Middle frontal gyrus (tissue), 1 donor: ENCODE measurements around the gene RABGEF1.
"Not testable (repeated sequence)": the region's sequence is repeated elsewhere in the genome, so short reads cannot be mapped to it uniquely, and the experiment has no call there.

Experiments used
- DNase-seq: peaks from one replicate; pipeline ENCODE4 v3.0.0-alpha.2; 2015; ENCODE audit warnings: low spot score; ENCODE audit errors: extremely low spot score

Gene RABGEF1

DNA sequence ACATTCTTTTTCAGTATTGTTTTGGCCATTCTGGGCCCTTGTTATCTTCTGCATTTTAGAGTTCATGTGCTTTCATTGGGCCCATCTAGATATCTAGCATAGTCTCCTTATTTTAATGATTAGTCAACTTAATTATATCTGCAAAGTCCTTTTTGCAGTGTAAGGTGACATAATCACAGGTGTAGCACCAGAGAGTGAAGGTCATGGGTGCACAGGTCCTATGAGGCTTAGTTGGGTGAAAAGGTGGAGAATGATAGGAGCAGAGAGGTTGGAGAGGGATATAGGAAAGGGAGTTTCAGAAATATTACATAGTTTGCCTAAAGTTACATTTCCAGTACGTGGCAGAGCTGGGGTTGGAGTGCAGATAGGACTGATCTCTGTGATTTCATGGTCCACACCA lies 24.4 kb downstream of the RABGEF1 start:
- DNase-seq = not testable (repeated sequence)

DNA sequence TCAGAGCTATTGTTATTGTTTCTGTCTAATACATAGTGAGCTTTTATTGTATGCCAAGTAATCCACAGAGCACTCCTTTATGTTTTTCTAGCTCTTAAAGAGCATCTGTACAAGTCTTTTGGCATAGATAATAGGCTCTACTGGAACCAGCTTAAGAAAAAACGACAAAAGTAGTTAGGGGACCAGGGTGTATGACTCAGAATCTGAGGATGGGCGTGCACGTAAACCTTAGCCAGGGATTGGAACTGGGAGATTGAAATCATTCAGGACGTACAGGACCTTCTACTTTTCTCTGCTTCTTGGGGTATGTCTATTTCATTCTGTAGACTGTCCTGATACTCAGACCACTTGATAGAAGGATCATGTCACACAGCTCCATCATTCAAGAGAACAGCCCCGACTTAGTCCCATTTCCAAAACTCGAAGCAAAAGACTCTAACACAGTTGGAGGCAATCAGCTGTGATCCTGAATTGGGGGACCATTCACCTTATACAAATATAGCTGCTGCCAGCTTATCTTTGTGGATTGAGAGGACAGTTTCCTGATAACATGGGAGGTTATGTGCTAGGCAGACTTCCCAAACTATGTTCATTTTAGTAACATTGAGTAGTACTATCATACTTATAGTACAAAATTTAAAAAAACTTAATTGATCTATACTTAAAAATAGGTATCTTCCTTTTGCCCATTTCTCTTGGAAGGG lies 24.9 kb downstream of the RABGEF1 start:
- DNase-seq = not testable (repeated sequence)

DNA sequence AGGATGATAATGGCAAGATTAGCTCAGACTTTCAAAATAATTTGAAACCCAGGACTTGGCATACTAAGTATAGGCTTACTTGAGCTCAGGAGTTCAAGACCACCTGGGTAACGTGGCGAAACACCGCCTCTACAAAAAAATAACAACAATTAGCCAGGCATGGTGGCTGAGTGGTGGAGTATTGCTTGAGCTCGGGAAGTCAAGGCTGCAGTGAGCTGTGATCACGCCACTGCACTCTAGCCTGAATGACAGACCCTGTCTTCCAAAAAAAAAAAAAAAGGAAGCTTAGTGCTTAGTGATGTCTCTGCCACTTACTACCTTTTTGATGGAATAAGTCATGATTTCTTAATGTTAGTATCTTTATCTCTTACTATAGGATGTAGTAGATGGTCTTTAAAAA lies 25.5 kb downstream of the RABGEF1 start:
- no peak for DNase-seq

DNA sequence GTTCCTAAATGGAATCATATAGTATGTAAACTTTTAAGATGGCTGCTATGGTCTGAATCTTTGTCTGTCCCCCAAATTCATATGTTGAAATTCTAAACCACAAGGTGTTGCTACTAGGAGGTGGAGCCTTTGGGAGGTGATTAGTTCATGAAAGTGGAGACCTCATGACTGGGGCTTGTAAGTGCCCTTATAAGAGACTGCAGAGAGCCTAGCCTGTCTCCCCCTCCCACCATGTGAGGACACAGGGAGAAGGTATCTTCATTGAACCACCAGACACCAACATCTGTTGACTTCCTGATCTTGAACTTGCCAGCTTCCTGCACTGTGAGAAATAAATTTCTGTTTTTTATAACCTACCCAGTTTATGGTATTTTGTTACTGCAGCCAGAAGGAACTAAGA lies 27.0 kb downstream of the RABGEF1 start:
- DNase-seq = not testable (repeated sequence)

DNA sequence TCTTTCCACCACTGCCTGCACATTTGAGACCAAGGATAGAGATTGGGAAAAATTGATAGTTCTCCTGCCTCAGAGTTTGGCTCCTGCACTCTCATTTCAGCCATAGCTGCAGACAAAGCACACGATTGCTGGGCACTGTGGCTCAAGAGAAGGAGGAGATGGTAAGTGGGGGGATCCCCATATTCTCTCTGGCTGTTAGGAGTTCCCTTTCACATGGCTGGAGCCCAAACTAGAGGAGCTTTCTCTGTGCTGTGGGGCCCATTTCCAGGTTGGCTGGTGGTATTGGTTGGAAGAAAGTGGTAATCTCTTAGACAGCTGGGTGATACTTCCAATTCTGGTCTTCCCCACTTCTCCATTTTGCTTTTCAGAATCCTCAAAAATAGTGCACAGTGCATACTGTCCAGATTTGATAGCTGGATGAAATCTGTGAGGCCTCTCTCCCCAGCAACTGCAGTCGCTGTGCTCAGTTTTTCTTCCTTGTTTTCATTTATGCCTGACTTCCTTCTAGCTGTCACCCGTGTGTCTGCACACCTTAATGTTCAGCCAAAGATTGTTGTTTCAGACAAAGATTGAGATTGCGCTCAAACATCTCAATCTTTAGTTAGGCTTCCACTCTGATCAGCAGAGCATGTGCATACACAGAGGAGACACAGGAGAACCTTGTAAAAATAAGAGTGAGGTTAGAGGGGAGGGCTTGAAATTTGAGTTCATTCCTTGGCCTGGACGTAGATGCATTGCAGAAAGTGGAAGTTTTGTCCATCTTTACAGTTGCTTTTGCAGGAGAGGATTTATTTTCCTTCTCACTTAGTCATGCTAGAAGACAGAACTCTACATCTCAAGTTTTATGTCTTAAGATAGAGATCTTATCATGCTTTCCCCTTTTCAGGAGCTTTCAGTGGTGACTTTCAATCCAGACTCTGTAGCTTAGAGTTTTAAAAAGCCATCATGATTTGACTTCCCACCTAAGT lies 28.6 kb downstream of the RABGEF1 start:
- DNase-seq = no peak

DNA sequence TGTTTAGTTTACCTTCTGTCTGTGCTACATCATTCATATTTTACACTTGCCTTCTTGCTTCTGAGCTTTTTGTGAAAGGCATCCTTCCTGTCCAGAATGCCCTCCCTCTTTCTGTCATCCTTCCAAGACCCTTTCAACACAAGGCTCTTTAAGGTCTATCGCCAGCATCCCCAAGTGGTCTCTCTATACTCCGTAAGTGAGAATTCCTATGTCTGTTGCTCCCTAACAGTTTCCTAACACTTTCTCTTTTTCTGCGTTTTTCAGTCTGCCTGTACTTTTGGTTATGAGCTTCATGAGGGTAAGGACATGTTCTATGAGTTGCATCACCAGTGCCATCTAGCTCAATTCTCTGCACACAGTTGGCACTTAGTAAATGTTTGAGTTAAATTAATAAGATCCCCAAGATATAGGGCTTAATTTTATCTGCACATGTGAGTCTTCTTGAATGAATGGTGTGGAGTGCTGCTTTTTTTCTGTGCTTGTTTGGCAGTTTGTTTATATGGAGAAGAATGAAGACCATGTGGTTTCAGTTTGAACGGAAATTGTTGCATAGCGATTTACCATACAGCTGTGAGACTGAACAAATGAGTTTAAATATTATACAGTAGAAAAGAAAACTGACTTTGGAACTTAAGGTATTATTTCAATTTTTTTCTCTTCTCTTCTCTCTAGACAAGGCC lies 29.4 kb downstream of the RABGEF1 start:
- no peak for DNase-seq

DNA sequence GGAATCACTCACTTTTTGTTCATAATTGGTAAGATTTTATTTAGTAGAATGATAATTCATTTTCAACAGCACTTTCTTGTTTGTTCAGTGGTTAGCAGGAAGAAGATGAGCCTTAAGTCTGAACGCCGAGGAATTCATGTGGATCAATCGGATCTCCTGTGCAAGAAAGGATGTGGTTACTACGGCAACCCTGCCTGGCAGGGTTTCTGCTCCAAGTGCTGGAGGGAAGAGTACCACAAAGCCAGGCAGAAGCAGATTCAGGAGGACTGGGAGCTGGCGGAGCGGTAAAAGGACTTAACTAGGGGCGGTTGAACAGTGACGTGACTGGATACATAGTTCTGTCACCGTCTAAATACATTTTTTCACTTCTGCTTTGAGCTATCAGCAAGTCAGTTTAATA lies 31.3 kb downstream of the RABGEF1 start:
- DNase-seq = no peak

DNA sequence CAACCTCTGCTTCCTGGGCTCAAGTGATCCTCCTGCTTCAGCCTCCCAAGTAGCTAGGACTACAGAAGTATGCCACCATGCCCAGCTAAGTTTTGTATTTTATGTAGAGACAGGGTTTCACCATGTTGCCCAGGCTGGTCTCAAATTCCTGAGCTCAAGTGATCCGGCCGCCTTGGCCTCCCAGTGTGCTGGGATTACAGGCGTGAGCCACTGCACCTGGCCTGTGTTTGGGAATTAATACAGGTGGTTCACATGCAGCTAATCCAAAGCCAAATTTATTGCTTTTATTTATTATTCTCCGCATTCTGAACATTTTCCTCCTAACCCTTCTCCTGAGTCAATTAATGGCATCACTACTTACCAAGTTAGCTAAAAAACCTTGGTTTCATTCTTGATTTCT lies 33.2 kb downstream of the RABGEF1 start:
- not testable (repeated sequence) for DNase-seq

DNA sequence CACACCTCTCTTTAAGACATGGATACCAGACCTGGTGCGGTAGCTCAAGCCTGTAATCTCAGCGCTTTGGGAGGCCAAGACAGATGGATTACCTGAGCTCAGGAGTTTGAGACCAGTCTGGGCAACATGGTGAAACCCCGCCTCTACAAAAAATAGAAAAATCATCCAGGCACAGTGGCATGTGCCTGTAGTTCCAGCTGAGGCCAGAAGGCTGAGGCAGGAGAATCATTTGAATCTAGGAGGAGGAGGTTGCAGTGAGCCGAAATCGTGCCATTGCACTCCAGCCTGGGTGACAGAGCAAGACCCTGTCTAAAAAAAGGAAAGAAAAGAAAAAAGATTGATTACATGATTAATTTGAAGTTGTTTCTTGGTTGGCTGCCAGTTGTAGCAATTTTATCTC lies 35.9 kb downstream of the RABGEF1 start:
- DNase-seq = not testable (repeated sequence)

DNA sequence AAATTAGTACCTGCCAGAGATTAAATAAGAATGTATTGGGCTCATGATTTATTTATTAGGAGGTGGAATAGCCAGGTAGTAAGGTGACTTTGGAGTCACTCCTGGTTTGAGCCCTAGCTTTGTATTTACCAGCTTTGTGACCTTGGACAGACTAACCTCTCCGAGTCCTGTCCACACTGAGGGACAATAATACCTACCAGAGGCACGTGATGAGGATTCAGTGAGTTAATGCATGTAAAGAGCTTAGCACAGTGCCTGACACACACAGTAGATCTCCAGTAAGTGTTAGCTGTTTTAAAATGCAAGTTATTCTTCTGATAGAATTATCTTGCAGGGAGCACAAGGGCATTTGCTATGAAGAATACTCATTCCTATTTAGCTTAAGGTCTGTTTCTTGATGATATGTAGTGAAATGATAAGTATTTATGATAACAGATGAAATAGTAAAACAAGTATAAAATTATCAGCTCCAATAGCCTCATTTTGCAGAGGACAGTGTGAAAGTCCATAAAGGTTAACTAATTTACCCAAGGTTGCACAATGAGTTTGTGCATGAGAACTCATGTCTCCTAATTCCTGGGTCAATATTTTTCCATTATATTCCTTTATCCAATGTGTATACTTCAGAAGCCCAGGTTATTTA lies 36.4 kb downstream of the RABGEF1 start:
- no peak for DNase-seq

DNA sequence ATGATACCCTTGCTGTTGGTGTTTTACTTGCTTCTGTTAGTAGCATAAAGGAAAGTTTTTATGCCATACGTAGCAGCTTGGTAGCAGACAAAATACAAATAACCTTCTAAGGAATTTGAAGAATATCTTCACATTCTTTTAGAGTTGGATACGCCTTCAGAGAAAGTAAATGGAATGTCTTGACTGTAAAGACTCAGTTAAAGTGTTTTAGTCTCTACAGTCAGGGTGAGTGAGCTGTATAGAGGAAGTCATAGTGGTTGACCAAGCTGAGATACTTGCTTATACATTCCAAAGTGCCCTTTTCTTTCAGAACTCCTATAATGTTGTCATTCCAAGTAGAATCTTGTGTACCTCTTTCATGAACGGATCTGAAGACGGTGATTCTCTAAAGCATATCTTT lies 37.7 kb downstream of the RABGEF1 start:
- DNase-seq = no peak

DNA sequence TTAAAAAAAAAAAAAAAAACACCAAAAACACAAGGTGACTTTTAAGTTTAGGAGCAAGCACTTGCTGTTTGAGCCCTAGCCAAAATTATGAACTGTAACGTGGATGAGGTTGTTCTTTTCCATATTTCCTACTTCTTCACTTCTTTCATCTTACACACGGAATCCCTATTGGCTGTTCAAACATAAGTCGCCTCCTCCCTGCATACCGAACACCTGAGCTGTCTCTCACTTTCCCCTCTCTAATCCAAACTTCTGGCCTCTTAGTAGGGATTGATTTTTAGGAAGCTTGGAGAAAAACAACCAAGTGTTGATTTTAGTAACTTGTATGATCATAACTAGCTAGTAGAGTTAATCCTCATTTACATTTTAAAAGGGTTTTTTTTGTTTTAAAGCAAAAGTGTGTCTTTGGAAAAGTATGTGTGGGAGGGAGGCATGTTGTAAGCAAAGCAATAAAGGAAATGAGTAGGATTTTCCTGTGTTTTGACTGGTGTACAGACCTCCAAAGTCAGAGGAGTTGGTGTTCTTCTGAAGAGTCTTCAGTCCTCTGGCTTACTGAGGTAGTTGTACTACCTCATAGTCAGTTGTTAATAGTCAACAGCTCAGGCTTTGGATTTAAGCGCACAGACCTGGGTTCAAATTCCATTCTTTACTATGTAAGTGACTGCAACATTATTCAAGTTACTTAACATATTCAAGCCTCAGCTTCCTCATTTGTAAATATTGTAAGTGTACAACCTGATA lies 39.3 kb downstream of the RABGEF1 start:
- no peak for DNase-seq

DNA sequence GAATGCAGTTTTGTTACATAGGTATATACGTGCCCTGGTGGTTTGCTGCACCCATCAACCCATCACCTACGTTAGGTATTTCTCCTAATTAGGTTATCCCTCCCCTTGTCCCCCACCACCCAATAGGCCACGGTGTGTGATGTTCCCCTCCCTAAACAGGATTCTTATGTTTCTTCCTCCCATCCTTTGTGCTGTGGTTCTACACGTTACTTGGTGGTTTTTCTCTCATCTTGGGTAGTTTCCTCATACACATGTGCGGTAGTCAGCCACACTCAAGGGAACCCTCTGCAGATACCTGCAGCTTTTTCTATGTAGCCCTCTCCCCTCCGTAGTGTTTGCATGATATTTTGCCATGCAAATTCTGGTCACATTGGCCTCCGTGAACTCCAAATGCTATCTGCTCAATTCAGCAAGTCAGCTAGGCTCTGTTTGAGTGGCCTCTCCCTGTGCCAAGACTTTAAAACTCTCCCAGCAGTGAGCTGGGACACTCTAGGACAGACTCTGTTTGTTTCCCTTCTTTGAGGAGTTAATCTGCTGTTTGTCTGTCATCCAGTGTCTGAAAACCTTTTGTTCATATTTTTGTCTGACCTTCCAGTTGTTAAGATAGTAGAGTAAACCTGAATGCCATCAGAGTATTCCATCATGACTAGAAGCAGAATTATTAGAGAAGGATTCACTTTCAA lies 41.0 kb downstream of the RABGEF1 start:
- no peak for DNase-seq

DNA sequence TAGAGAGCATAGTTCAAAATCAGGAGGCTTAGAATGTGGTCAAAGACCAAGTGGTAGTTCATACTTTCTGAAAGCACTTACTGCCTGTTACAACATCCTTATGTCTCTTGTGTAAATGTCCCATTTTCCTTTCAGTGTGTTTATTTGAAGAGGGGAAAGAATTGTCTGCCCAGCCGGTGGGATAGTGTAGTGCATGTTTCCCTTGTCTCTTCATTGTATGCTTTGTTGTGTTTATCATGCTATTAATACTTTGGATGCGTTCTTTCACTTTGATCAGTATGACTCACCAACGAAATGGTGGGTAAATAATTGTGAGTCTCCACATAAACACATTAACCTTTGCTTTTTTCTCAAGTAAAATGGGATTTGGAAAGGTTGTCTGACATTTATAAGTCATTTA lies 42.3 kb downstream of the RABGEF1 start:
- not testable (repeated sequence) for DNase-seq

DNA sequence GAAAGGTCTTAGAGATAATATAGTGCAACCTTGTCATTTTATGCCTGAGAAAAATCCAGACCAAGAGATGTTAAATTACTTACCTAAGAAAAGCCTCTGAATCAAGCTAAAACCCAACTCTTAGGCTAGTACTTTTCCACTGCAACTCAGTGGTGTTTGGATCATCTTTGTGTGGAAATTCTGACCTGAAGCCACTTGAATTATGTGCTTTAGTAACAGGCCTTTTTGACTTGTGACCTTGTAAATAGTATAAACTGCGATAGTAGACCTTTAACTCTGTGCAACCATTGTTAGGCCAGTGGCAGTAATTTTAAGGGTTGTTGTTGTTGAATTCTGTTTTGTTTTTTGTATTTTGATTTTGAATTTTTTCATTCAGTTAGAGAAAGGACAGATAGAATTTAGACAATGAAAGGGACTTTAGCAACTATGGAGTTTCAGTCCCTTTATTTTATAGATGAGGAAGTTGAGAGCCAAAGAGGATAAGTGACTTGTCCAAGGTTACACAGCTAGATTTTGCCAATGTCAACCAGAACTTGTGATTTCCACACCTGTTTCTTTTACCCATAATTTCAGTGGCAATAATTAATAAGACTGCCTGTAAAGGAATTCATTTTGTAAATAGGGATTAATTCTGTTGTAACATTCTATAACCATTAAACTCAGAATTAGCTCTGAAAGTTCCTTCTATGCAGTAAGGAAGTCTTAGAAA lies 43.5 kb downstream of the RABGEF1 start:
- not testable (repeated sequence) for DNase-seq

DNA sequence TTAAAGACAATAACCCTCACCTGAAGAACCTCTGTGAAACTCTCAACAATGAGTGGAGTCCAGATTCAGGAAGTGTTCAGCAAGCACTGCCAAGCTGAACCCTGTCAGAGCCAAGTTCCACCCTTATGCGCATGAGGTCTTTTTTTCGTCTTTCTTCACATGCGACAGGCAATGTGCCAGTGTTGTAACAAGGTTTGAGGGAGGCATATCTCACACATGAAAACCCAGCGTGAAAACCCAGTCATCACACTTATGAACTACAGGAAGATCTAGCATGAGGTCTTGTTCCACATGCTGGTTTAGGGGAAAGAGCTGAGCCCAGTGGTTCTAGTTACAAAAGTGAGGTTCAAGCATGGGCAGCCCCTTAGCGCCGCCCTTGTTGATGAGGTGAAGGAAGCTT lies 49.7 kb downstream of the RABGEF1 start:
- DNase-seq = no peak

DNA sequence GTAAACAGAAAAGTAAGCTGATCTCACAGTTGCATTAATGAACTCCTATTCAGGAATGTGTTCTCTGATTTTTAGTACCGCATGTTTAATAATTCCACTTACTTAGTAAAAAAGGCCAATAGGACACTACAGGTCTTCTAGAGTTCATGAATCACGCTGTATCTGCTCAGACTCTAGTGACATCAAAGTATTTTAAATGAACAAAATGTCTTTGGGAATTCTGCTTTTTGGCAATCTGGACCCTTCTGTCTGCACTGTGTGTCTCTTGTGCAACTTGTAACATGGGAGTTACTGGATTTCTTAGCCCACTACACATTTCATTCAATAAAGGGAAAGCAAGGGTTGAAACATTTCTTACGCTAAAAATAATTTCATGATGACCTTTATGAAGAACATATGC lies 50.2 kb downstream of the RABGEF1 start:
- no peak for DNase-seq

DNA sequence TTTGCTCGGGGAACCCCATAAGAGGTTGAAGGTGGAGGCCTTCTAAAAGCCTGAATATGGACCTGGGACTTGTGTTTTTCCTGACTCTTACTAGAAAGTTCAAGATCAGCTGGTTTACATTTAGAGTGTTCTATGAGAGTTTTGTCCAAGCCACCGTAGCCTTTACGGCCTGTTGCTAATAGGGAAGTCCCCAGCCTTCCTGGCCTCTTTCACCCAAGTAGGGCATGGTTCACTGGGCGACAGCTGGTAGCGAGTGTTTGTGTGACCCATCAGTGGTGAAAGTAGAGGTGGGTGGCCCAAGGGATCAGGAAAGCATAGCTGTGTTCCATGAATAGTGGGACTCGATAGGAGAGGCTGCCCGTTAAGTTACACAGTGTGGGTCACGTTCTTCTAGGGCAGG lies 60.1 kb downstream of the RABGEF1 start:
- no peak for DNase-seq

DNA sequence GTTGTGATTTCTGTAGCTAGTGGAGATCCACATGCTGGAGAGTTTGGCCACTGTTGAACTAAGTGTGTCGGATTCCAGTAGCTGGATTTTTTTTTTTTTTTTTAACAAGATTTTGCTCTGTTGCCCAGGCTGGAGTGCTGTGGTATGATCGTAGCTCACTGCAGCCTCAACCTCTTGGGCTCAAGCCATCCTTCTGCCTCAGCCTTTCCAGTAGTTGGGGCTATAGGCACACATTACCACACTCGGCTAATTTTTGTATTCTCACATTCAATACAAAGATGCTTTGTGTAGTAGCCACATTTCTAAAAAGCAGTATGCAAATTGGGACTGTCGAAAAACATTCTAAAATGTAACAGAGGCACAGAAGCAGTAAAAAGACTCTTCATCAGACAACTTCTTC lies 63.5 kb downstream of the RABGEF1 start:
- peak; percentile 48 for DNase-seq

DNA sequence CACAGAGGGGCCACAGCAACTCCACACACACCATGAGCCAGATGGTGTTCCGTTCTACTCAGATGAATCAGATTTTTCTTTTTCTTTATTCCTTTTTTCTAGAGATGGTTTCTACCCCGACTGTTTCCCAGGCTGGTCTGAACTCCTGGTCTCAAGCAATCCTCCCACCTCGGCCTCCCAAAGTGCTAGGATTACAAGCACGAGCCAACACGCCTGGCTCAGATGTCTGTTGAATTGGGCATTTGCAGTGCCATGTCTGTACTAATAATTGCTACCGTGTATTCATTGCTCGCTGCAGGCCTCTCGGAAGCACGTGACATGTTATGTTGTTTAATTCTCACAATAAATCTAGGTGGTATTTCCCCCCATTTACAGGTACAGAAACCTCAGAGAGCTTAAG lies 67.2 kb downstream of the RABGEF1 start:
- no peak for DNase-seq
